HCT116 (cell line): ENCODE data around the gene ESRRA. TPM values are rescaled to one million over a fixed set of nuclear protein-coding genes. Genes with fewer than 3 reads are reported as not detected.

Experiments used
- ATAC-seq: fragments of 200-7000 bp; cut with Tn5 transposase; 2 replicates; pipeline ENCODE4 v1.9.1; 2020; ENCODE audit warnings: mild to moderate bottlenecking, moderate library complexity
- BruUV-seq: library from RNA; stranded (reverse); fragments of 400-500 nt; replicated peaks from 2 replicates; lab custom pipeline; 2021; lab: Mats Ljungman, UMichigan
- CTCF ChIA-PET: fragments of 300-600 bp; sonication (Branson Sonifier 250); formaldehyde crosslinking; loops from one replicate; lab custom pipeline; 2021; ENCODE audit warnings: antibody characterized with exemption; lab: Charles Lee
- POLR2A ChIA-PET: fragments of 300-600, 350-600 bp; sonication (Branson Sonifier 250); formaldehyde crosslinking; loops from one replicate; lab custom pipeline; 2021; ENCODE audit warnings: antibody characterized with exemption; lab: Charles Lee
- RAD21 ChIA-PET, 2 experiments: fragments of 300-600 bp; sonication (Branson Sonifier 250); formaldehyde crosslinking; loops; one replicate each; lab custom pipeline; 2023; ENCODE audit warnings: low total read pairs in 2 of 2; ENCODE audit not compliant: uncharacterized antibody in 2 of 2, unreplicated experiment in 2 of 2, low non-redundant PET in 1 of 2; lab: Charles Lee
- DNase-seq: peaks from one replicate; pipeline ENCODE4 v3.0.0-alpha.2; 2010; ENCODE audit warnings: low read depth, low spot score
- H2AFZ ChIP-seq: fragments of 200-600 bp; shearing (Covaris generic), sonication (generic); 2 replicates; pipeline ENCODE4 v1.6.1; 2017; ENCODE audit warnings: low read depth, mixed run types, mixed read lengths, antibody characterized with exemption, low read length; ENCODE audit not compliant: poor library complexity, severe bottlenecking
- H3K27ac ChIP-seq: 2 replicates; pipeline ENCODE4 v1.5.1; 2012; ENCODE audit warnings: low read depth, low read length
- H3K27me3 ChIP-seq: fragments of 200-600 bp; sonication (generic); 2 replicates; pipeline ENCODE4 v1.6.1; 2016; ENCODE audit warnings: mixed run types, low read length, mixed read lengths; ENCODE audit not compliant: insufficient read depth
- H3K36me3 ChIP-seq, 2 experiments: fragments of 200-500 bp in 1 of 2; fragments of 200-600 bp in 1 of 2; sonication (Bioruptor generic) in 1 of 2; sonication (generic) in 1 of 2; 2 replicates each; pipeline versions ENCODE4 v1.5.1 to v1.6.1; 2014 to 2016; ENCODE audit warnings: low read length in 2 of 2, inconsistent platforms in 1 of 2, mixed read lengths in 1 of 2, mixed run types in 1 of 2; ENCODE audit not compliant: insufficient read depth in 2 of 2, control insufficient read depth in 1 of 2
- H3K4me1 ChIP-seq, 2 experiments: fragments of 200-600 bp in 1 of 2; sonication (generic) in 1 of 2; 2 replicates each; pipeline versions ENCODE4 v1.5.1 to v1.6.1; 2012 to 2017; ENCODE audit warnings: low read length in 2 of 2, inconsistent platforms in 1 of 2, mild to moderate bottlenecking in 1 of 2, mixed read lengths in 1 of 2, mixed run types in 1 of 2, moderate library complexity in 1 of 2; ENCODE audit not compliant: insufficient read depth in 2 of 2, control insufficient read depth in 1 of 2
- H3K4me2 ChIP-seq: fragments of 200-600 bp; sonication (generic); 2 replicates; pipeline ENCODE4 v1.6.1; 2017; ENCODE audit warnings: mixed run types, low read length, mixed read lengths
- H3K4me3 ChIP-seq, 2 experiments: fragments of 200-600 bp in 1 of 2; sonication (generic) in 1 of 2; replicated peaks in 1 of 2; 2 replicates each; pipeline ENCODE4 v1.5.1; 2011 to 2016; ENCODE audit warnings: low read length in 2 of 2, control low read depth in 1 of 2, low read depth in 1 of 2, mild to moderate bottlenecking in 1 of 2, mixed read lengths in 1 of 2, mixed run types in 1 of 2
- H3K79me2 ChIP-seq: fragments of 200-600 bp; sonication (generic); 2 replicates; pipeline ENCODE4 v1.6.1; 2017; ENCODE audit warnings: mild to moderate bottlenecking, mixed run types, low read length, moderate library complexity, mixed read lengths; ENCODE audit not compliant: insufficient read depth
- H3K9ac ChIP-seq: fragments of 200-600 bp; sonication (generic); 2 replicates; pipeline ENCODE4 v1.6.1; 2016; ENCODE audit warnings: low read length, mixed read lengths
- H3K9me2 ChIP-seq: fragments of 200-600 bp; sonication (generic), shearing (Covaris generic); 2 replicates; pipeline ENCODE4 v1.6.1; 2017; ENCODE audit warnings: mixed run types, mild to moderate bottlenecking, moderate library complexity; ENCODE audit not compliant: insufficient read depth
- H3K9me3 ChIP-seq, 2 experiments: fragments of 200-500 bp in 1 of 2; fragments of 200-600 bp in 1 of 2; sonication (Bioruptor generic) in 1 of 2; sonication (generic) in 1 of 2; 2 replicates each; pipeline ENCODE4 v1.6.1; 2014 to 2017; ENCODE audit warnings: low read length in 2 of 2, mixed read lengths in 2 of 2, inconsistent platforms in 1 of 2, low read depth in 1 of 2, mild to moderate bottlenecking in 1 of 2, mixed run types in 1 of 2, moderate library complexity in 1 of 2; ENCODE audit not compliant: control insufficient read depth in 1 of 2, insufficient read depth in 1 of 2
- H4K20me1 ChIP-seq: fragments of 200-600 bp; sonication (generic), shearing (Covaris generic); 2 replicates; pipeline ENCODE4 v1.6.1; 2017; ENCODE audit warnings: mixed run types, mild to moderate bottlenecking, moderate library complexity; ENCODE audit not compliant: insufficient read depth
- ATF3 ChIP-seq: IDR thresholded peaks from 2 replicates; pipeline ENCODE4 v1.6.1; 2012
- CBX3 ChIP-seq: IDR thresholded peaks from 2 replicates; pipeline ENCODE4 v1.6.1; 2012; ENCODE audit warnings: low read depth
- CTCF ChIP-seq, 3 experiments: fragments of 200-600 bp in 1 of 3; sonication (generic) in 1 of 3; IDR thresholded peaks in 2 of 3; conservative IDR thresholded peaks in 1 of 3; 2 replicates each; pipeline ENCODE4 v1.5.1; 2012 to 2017; ENCODE audit warnings: low read depth in 2 of 3, low read length in 2 of 3, antibody characterized with exemption in 1 of 3, borderline replicate concordance in 1 of 3, control low read depth in 1 of 3, mild to moderate bottlenecking in 1 of 3, mixed read lengths in 1 of 3, mixed run types in 1 of 3, moderate library complexity in 1 of 3; ENCODE audit not compliant: insufficient read depth in 1 of 3
- EGR1 ChIP-seq: IDR thresholded peaks from 2 replicates; pipeline ENCODE4 v1.6.1; 2012; ENCODE audit warnings: low read depth
- ELF1 ChIP-seq: IDR thresholded peaks from 2 replicates; pipeline ENCODE4 v1.6.1; 2012; ENCODE audit warnings: low read depth, borderline replicate concordance
- EZH2 ChIP-seq: fragments of 200-600 bp; sonication (generic); IDR thresholded peaks from 2 replicates; pipeline ENCODE4 v1.6.1; 2017; ENCODE audit warnings: antibody characterized with exemption, mixed run types
- EZH2phosphoT487 ChIP-seq: fragments of 200-600 bp; IDR thresholded peaks from 2 replicates; pipeline ENCODE4 v1.6.1; 2018; ENCODE audit warnings: antibody characterized with exemption, borderline replicate concordance
- FOSL1 ChIP-seq: IDR thresholded peaks from 2 replicates; pipeline ENCODE4 v1.6.1; 2012; ENCODE audit warnings: low read depth
- JUND ChIP-seq: IDR thresholded peaks from 2 replicates; pipeline ENCODE4 v1.6.1; 2012
- POLR2A ChIP-seq: IDR thresholded peaks from 2 replicates; pipeline ENCODE4 v1.7.0; 2011; ENCODE audit warnings: borderline replicate concordance; ENCODE audit not compliant: insufficient read depth, insufficient read length; ENCODE audit errors: extremely low read depth
- POLR2AphosphoS5 ChIP-seq: IDR thresholded peaks from 2 replicates; pipeline ENCODE4 v1.6.1; 2011; ENCODE audit warnings: mild to moderate bottlenecking, low read depth, low read length, moderate library complexity
- RAD21 ChIP-seq: IDR thresholded peaks from 2 replicates; pipeline ENCODE4 v1.6.1; 2012; ENCODE audit warnings: low read depth, mild to moderate bottlenecking
- SIN3A ChIP-seq: IDR thresholded peaks from 2 replicates; pipeline ENCODE4 v1.6.1; 2012; ENCODE audit warnings: low read depth
- YY1 ChIP-seq: IDR thresholded peaks from 2 replicates; pipeline ENCODE4 v1.6.1; 2011; ENCODE audit warnings: low read length, low read depth, moderate library complexity, mild to moderate bottlenecking; ENCODE audit not compliant: insufficient replicate concordance; ENCODE audit errors: extremely low read depth
- ZFX ChIP-seq: fragments of 450-650 bp; IDR thresholded peaks from 2 replicates; pipeline ENCODE4 v1.6.1; 2017
- intact Hi-C: fragments of 100-400 bp; cut with micrococcal nuclease; formaldehyde crosslinking; loops from 2 replicates; pipeline ENCODE4 v1.10.0; 2022
- total RNA-seq: library from RNA; stranded (reverse); gene quantifications from one replicate; pipeline ENCODE4 v1.2.1, GENCODE V29; 2021; ENCODE audit not compliant: unreplicated experiment
- TF ChIP-seq, protein P1 (sequence below): IDR thresholded peaks from 2 replicates; pipeline ENCODE4 v1.6.1; 2012
- TF ChIP-seq, protein P2 (sequence below): IDR thresholded peaks from 2 replicates; pipeline ENCODE4 v1.6.1; 2012; ENCODE audit warnings: low read depth
- TF ChIP-seq, protein P3 (sequence below): IDR thresholded peaks from 2 replicates; pipeline ENCODE4 v1.6.1; 2011; ENCODE audit warnings: mild to moderate bottlenecking, low read length, moderate library complexity; ENCODE audit not compliant: insufficient replicate concordance; ENCODE audit errors: extremely low read depth

ESRRA gene
- total RNA-seq, 1 experiment from 2014 or later = 62.7 TPM

GRCh38 chr11:64265176-64266160 lies 39.9 kb upstream of the ESRRA start:
- no TSS peak for BruUV-seq
- POLR2A ChIA-PET = no interaction called here
- H3K4me1 ChIP-seq = peaks cover 13 to 22% of the 10 kb centered on the region in 2 experiments; a peak in 3 of 4 replicates
- H3K9ac ChIP-seq = no peak overlapping the region
- ATAC-seq = no peak
- H3K27ac ChIP-seq = no peak overlapping the region
- no peaks in the 10 kb centered on the region; the same call in 1 of the 2 replicates for H3K79me2 ChIP-seq
- no peaks in the 10 kb centered on the region for H3K9me2 ChIP-seq
- H3K4me2 ChIP-seq = no peak overlapping the region
- peaks cover 5 to 38% of the 10 kb centered on the region in 2 experiments; a peak in 2 of 4 replicates for H3K36me3 ChIP-seq
- TF ChIP-seq YY1 (no peak), POLR2AphosphoS5 (no peak), CTCF (IDR thresholded peaks at IDR 0.05 in 2 of 3, conservative IDR thresholded peaks at IDR 0.05 in 1 of 3; ENCODE audit: borderline replicate concordance in 1 of 3, insufficient read depth in 1 of 3, low read depth in 2 of 3, low read length in 2 of 3) (no peak), RAD21 (no peak), EZH2phosphoT487 (no peak), ELF1 (no peak), SIN3A (no peak), EZH2 (no peak), ATF3 (no peak), EGR1 (no peak), POLR2A (no peak), JUND (no peak), ZFX (no peak), CBX3 (no peak), FOSL1 (no peak)
- TF ChIP-seq, protein P1, sequence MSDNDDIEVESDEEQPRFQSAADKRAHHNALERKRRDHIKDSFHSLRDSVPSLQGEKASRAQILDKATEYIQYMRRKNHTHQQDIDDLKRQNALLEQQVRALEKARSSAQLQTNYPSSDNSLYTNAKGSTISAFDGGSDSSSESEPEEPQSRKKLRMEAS = no peak
- TF ChIP-seq, protein P2, sequence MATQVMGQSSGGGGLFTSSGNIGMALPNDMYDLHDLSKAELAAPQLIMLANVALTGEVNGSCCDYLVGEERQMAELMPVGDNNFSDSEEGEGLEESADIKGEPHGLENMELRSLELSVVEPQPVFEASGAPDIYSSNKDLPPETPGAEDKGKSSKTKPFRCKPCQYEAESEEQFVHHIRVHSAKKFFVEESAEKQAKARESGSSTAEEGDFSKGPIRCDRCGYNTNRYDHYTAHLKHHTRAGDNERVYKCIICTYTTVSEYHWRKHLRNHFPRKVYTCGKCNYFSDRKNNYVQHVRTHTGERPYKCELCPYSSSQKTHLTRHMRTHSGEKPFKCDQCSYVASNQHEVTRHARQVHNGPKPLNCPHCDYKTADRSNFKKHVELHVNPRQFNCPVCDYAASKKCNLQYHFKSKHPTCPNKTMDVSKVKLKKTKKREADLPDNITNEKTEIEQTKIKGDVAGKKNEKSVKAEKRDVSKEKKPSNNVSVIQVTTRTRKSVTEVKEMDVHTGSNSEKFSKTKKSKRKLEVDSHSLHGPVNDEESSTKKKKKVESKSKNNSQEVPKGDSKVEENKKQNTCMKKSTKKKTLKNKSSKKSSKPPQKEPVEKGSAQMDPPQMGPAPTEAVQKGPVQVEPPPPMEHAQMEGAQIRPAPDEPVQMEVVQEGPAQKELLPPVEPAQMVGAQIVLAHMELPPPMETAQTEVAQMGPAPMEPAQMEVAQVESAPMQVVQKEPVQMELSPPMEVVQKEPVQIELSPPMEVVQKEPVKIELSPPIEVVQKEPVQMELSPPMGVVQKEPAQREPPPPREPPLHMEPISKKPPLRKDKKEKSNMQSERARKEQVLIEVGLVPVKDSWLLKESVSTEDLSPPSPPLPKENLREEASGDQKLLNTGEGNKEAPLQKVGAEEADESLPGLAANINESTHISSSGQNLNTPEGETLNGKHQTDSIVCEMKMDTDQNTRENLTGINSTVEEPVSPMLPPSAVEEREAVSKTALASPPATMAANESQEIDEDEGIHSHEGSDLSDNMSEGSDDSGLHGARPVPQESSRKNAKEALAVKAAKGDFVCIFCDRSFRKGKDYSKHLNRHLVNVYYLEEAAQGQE = no peak
- TF ChIP-seq, protein P3, sequence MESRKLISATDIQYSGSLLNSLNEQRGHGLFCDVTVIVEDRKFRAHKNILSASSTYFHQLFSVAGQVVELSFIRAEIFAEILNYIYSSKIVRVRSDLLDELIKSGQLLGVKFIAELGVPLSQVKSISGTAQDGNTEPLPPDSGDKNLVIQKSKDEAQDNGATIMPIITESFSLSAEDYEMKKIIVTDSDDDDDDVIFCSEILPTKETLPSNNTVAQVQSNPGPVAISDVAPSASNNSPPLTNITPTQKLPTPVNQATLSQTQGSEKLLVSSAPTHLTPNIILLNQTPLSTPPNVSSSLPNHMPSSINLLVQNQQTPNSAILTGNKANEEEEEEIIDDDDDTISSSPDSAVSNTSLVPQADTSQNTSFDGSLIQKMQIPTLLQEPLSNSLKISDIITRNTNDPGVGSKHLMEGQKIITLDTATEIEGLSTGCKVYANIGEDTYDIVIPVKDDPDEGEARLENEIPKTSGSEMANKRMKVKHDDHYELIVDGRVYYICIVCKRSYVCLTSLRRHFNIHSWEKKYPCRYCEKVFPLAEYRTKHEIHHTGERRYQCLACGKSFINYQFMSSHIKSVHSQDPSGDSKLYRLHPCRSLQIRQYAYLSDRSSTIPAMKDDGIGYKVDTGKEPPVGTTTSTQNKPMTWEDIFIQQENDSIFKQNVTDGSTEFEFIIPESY = no peak
- no peaks in the 10 kb centered on the region for H3K9me3 ChIP-seq
- RAD21 ChIA-PET = no interaction called here
- H2AFZ ChIP-seq = no peak overlapping the region
- intact Hi-C loops = no loop called here
- DNase-seq = no peak
- H4K20me1 ChIP-seq = no peaks in the 10 kb centered on the region
- no peaks in the 10 kb centered on the region for H3K27me3 ChIP-seq
- CTCF ChIA-PET = interaction anchor here (1.4 kb wide), 1 partner anchor 15 kb away, joined by 4 read pairs; no protein-coding TSS in a partner anchor
- no peak overlapping the region for H3K4me3 ChIP-seq
